AG04449 (cell line): ENCODE measurements around the gene METTL24.
"Not testable (repeated sequence)": the region's sequence is repeated elsewhere in the genome, so short reads cannot be mapped to it uniquely, and the experiment has no call there.

Experiments
- CTCF ChIA-PET: fragments of 350-600 bp; formaldehyde crosslinking; extraction: SDS; loops from one replicate; lab custom pipeline; 2021; ENCODE audit warnings: antibody characterized with exemption; lab: Yijun Ruan, JAX
- POLR2A ChIA-PET: fragments of 400-600, 350-600 bp; formaldehyde crosslinking; extraction: SDS; loops from one replicate; lab custom pipeline; 2020; ENCODE audit warnings: antibody characterized with exemption, inconsistent platforms; lab: Yijun Ruan, JAX
- DNase-seq: peaks from one replicate; pipeline ENCODE4 v3.0.0-alpha.2; 2010; ENCODE audit warnings: low read depth, low spot score
- H3K4me3 ChIP-seq: 2 replicates; pipeline ENCODE4 v1.5.1; 2011; ENCODE audit warnings: low read depth, mild to moderate bottlenecking, control low read depth, low read length
- CTCF ChIP-seq: IDR thresholded peaks from one replicate; pipeline ENCODE4 v1.5.1; 2011; ENCODE audit warnings: mild to moderate bottlenecking, moderate library complexity, low read length, control low read depth, inconsistent platforms; ENCODE audit not compliant: insufficient read depth; ENCODE audit errors: missing control alignments

METTL24 gene

GRCh38 chr6:110353457-110354001, 4.6 kb downstream of the METTL24 start:
- POLR2A ChIA-PET: no interaction called here

GRCh38 chr6:110352563-110353262, 5.4 kb downstream of the METTL24 start:
- no peak overlapping the region for H3K4me3 ChIP-seq
- no peak for TF ChIP-seq CTCF
- ChIA-PET POLR2A (no interaction called here), CTCF (interaction anchor here (0.6 to 1.1 kb wide), 2 partner anchors 14 to 321 kb away, joined by 3 read pairs; no protein-coding TSS in a partner anchor)
- DNase-seq: no peak

More at GRCh38 chr6:110353457-110354001, 4.6 kb downstream of the METTL24 start:
- no peak overlapping the region for H3K4me3 ChIP-seq
- CTCF ChIA-PET: interaction anchor here (1.1 kb wide), 2 partner anchors 12 to 15 kb away, joined by 3 read pairs; no protein-coding TSS in a partner anchor
- no peak for DNase-seq
- no peak for TF ChIP-seq CTCF

- ChIA-PET CTCF (no interaction called here), POLR2A (no interaction called here)
- DNase-seq: no peak
- H3K4me3 ChIP-seq: no peak overlapping the region
- no peak for TF ChIP-seq CTCF
Observed at GRCh38 chr6:110351986-110352385, 6.2 kb downstream of the METTL24 start.

- POLR2A ChIA-PET: no interaction called here
- no peak for DNase-seq
- no peak for TF ChIP-seq CTCF
- CTCF ChIA-PET: no interaction called here
- no peak overlapping the region for H3K4me3 ChIP-seq
Observed at GRCh38 chr6:110351546-110351945, 6.6 kb downstream of the METTL24 start.

- H3K4me3 ChIP-seq, CTCF ChIA-PET, POLR2A ChIA-PET, DNase-seq: not testable (repeated sequence)
Observed at GRCh38 chr6:110350593-110350992, 7.6 kb downstream of the METTL24 start.

- H3K4me3 ChIP-seq: no peak overlapping the region
- no peak for TF ChIP-seq CTCF
- POLR2A ChIA-PET: no interaction called here
- CTCF ChIA-PET: no interaction called here
- no peak for DNase-seq
Observed at GRCh38 chr6:110348961-110349690, 9.0 kb downstream of the METTL24 start.
